Keratinocyte (primary cell): Measurements from ENCODE around the gene TC2N. TPM values are rescaled to one million over a fixed set of nuclear protein-coding genes. Genes with fewer than 3 reads are reported as not detected.

Source experiments
- DNase-seq: peaks from one replicate; pipeline ENCODE4 v3.0.0-alpha.2; 2011; ENCODE audit warnings: low read depth, missing footprints, low spot score
- FAIRE-seq: peaks from 2 replicates; lab custom pipeline; 2011; peaks lifted over from hg19 to GRCh38; lab: Jason Lieb, UNC
- H2AFZ ChIP-seq: 2 replicates; pipeline ENCODE4 v1.6.0; 2012; ENCODE audit warnings: low read length, control low read depth, inconsistent platforms; ENCODE audit not compliant: control insufficient read depth
- H3K27ac ChIP-seq: 2 replicates; pipeline ENCODE4 v1.5.1; 2011; ENCODE audit warnings: low read length; ENCODE audit not compliant: control insufficient read depth, insufficient read depth
- H3K27me3 ChIP-seq: 3 replicates; pipeline ENCODE4 v1.6.0; 2011; ENCODE audit warnings: low read length; ENCODE audit not compliant: control insufficient read depth, insufficient read depth; ENCODE audit errors: extremely low read depth
- H3K36me3 ChIP-seq, 2 experiments: 2 replicates in 1 of 2; 3 replicates in 1 of 2; pipeline ENCODE4 v1.5.1; 2011; ENCODE audit warnings: low read length in 2 of 2, mild to moderate bottlenecking in 1 of 2; ENCODE audit not compliant: control insufficient read depth in 2 of 2, insufficient read depth in 2 of 2; ENCODE audit errors: extremely low read depth in 1 of 2
- H3K4me1 ChIP-seq: 3 replicates; pipeline ENCODE4 v1.5.1; 2011; ENCODE audit warnings: low read length; ENCODE audit not compliant: control insufficient read depth, insufficient read depth; ENCODE audit errors: extremely low read depth
- H3K4me2 ChIP-seq: 3 replicates; pipeline ENCODE4 v1.6.0; 2011; ENCODE audit warnings: low read depth, low read length; ENCODE audit not compliant: control insufficient read depth, insufficient read depth; ENCODE audit errors: extremely low read depth
- H3K4me3 ChIP-seq, 3 experiments: fragments of 200-600 bp in 1 of 3; sonication (generic) in 1 of 3; 2 replicates in 2 of 3; 3 replicates in 1 of 3; pipeline ENCODE4 v1.5.1; 2011 to 2016; ENCODE audit warnings: low read length in 3 of 3, mild to moderate bottlenecking in 3 of 3, control low read depth in 2 of 3, inconsistent platforms in 1 of 3, low read depth in 1 of 3, mixed read lengths in 1 of 3, mixed run types in 1 of 3, moderate library complexity in 1 of 3; ENCODE audit not compliant: control insufficient read depth in 2 of 3, insufficient read depth in 2 of 3; ENCODE audit errors: extremely low read depth in 1 of 3
- H3K79me2 ChIP-seq: 2 replicates; pipeline ENCODE4 v1.6.0; 2012; ENCODE audit warnings: low read length; ENCODE audit not compliant: control insufficient read depth, insufficient read depth
- H3K9ac ChIP-seq: 3 replicates; pipeline ENCODE4 v1.6.0; 2011; ENCODE audit warnings: low read length; ENCODE audit not compliant: control insufficient read depth, insufficient read depth; ENCODE audit errors: extremely low read depth
- H3K9me1 ChIP-seq: 3 replicates; pipeline ENCODE4 v1.6.0; 2011; ENCODE audit warnings: low read length; ENCODE audit not compliant: control insufficient read depth, insufficient read depth; ENCODE audit errors: extremely low read depth
- H3K9me3 ChIP-seq: 2 replicates; pipeline ENCODE4 v1.5.1; 2012; ENCODE audit warnings: low read depth, low read length; ENCODE audit not compliant: control insufficient read depth
- H4K20me1 ChIP-seq: 3 replicates; pipeline ENCODE4 v1.6.0; 2011; ENCODE audit warnings: low read length; ENCODE audit not compliant: control insufficient read depth, insufficient read depth; ENCODE audit errors: extremely low read depth
- EZH2 ChIP-seq: IDR thresholded peaks from one replicate; pipeline ENCODE4 v1.6.1; 2012; ENCODE audit warnings: inconsistent platforms, mild to moderate bottlenecking, low read length, moderate library complexity
- dilution Hi-C: fragments of 300-500 bp; cut with MboI; formaldehyde crosslinking; loops from one replicate; pipeline ENCODE4 v1.7.0; 2020; ENCODE audit warnings: low sequenced_read_pairs; ENCODE audit not compliant: extremely low pct_ligation_motif_present
- polyA plus RNA-seq, 5 experiments: library from polyadenylated mRNA; depleted of rRNA in 3 of 5; stranded (reverse) in 3 of 5; stranded (forward) in 1 of 5; unstranded in 1 of 5; fragments of >200 nt; gene quantifications; 1 replicate in 1 of 5; 2 replicates in 3 of 5; 3 replicates in 1 of 5; pipeline versions ENCODE4 v1.2.1 to v1.2.3, GENCODE V29; 2011 to 2012; ENCODE audit warnings: missing spikeins in 2 of 5, low read depth in 1 of 5, low replicate concordance in 1 of 5
- TF ChIP-seq, protein P1 (sequence below), 3 experiments: IDR thresholded peaks in 1 of 3; conservative IDR thresholded peaks in 1 of 3; optimal IDR thresholded peaks in 1 of 3; 2 replicates in 2 of 3; 3 replicates in 1 of 3; pipeline versions ENCODE3 to v1.5.1; 2011; ENCODE audit warnings: low read length in 3 of 3, mild to moderate bottlenecking in 3 of 3, moderate library complexity in 2 of 3, control low read depth in 1 of 3, inconsistent platforms in 1 of 3; ENCODE audit not compliant: insufficient read depth in 2 of 3; ENCODE audit errors: extremely low read depth in 1 of 3

Gene TC2N
- polyA plus RNA-seq, 1 donor (not counting 4 experiments of a cell fraction or from before 2014, with no cell fraction given), result 22.6 TPM

- Histone ChIP-seq H3K4me3 (no peak overlapping the region), H3K79me2 (no peaks in the 10 kb centered on the region), H3K27me3 (no peaks in the 10 kb centered on the region), H3K9me1 (no peaks in the 10 kb centered on the region), H4K20me1 (no peaks in the 10 kb centered on the region), H3K27ac (no peak overlapping the region), H3K36me3 (no peaks in the 10 kb centered on the region), H3K9me3 (no peaks in the 10 kb centered on the region), H3K4me2 (no peak overlapping the region), H3K9ac (no peak overlapping the region), H3K4me1 (no peaks in the 10 kb centered on the region), H2AFZ (no peak overlapping the region)
- FAIRE-seq, result no peak
- dilution Hi-C loops, result no loop called here
- no peak for TF ChIP-seq EZH2
- TF ChIP-seq, protein P1, sequence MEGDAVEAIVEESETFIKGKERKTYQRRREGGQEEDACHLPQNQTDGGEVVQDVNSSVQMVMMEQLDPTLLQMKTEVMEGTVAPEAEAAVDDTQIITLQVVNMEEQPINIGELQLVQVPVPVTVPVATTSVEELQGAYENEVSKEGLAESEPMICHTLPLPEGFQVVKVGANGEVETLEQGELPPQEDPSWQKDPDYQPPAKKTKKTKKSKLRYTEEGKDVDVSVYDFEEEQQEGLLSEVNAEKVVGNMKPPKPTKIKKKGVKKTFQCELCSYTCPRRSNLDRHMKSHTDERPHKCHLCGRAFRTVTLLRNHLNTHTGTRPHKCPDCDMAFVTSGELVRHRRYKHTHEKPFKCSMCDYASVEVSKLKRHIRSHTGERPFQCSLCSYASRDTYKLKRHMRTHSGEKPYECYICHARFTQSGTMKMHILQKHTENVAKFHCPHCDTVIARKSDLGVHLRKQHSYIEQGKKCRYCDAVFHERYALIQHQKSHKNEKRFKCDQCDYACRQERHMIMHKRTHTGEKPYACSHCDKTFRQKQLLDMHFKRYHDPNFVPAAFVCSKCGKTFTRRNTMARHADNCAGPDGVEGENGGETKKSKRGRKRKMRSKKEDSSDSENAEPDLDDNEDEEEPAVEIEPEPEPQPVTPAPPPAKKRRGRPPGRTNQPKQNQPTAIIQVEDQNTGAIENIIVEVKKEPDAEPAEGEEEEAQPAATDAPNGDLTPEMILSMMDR (optimal IDR thresholded peaks at IDR 0.05 in 1 of 3, IDR thresholded peaks at IDR 0.05 in 1 of 3, conservative IDR thresholded peaks at IDR 0.05 in 1 of 3; ENCODE audit: extremely low read depth in 1 of 3, insufficient read depth in 2 of 3, low read length in 3 of 3), result no peak
- no peak for DNase-seq
Observed at GRCh38 chr14:91891101-91891500, 23.8 kb upstream of the TC2N start.

DNA sequence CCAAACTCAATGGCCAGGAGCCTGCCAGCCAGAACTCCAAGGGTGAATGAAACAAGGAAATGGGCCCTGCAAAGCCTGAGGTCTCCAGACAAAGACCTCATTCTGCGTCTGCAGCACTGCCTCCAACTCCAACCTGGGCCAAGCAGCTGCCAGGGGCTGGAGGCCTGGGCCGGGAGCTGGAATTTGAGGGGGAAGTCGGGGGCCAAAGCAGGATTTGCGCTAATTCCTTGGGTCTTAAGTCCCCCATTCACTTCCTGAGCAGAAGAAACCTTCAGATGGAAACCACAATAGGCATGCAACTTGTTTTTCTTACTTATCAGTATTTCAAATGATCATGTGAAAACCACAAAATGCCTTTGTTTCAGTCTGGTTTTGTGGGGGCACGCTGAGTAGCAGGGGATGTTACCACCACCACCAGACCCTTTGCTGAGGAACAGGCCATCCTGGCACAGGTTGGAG is 23.0 kb upstream of the TC2N start:
- Histone ChIP-seq H2AFZ (no peak overlapping the region), H3K4me3 (no peak overlapping the region), H3K9me1 (no peaks in the 10 kb centered on the region), H3K27ac (no peak overlapping the region), H3K9ac (no peak overlapping the region), H4K20me1 (no peaks in the 10 kb centered on the region), H3K4me1 (no peaks in the 10 kb centered on the region), H3K79me2 (no peaks in the 10 kb centered on the region), H3K27me3 (no peaks in the 10 kb centered on the region), H3K36me3 (no peaks in the 10 kb centered on the region), H3K4me2 (no peak overlapping the region), H3K9me3 (no peaks in the 10 kb centered on the region)
- DNase-seq (no peak), FAIRE-seq (no peak)
- TF ChIP-seq, protein P1 (optimal IDR thresholded peaks at IDR 0.05 in 1 of 3, IDR thresholded peaks at IDR 0.05 in 1 of 3, conservative IDR thresholded peaks at IDR 0.05 in 1 of 3; ENCODE audit: extremely low read depth in 1 of 3, insufficient read depth in 2 of 3, low read length in 3 of 3), result no peak
- no peak for TF ChIP-seq EZH2
- dilution Hi-C loops, result no loop called here
